HepG2 (cell line): ENCODE measurements around the gene MAP3K4. TPM values are rescaled to one million over a fixed set of nuclear protein-coding genes. Genes with fewer than 3 reads are reported as not detected.

Experiments used
- EP300 ChIP-seq, 3 experiments: sonication (generic) in 1 of 3; formaldehyde crosslinking in 1 of 3; IDR thresholded peaks; 2 replicates each; pipeline versions ENCODE4 v1.5.1 to v1.6.1; 2011 to 2020; ENCODE audit warnings: low read depth in 2 of 3, low read length in 2 of 3, borderline replicate concordance in 1 of 3, improper control_type of control experiment in 1 of 3, mild to moderate bottlenecking in 1 of 3, missing genetic modification reagents in 1 of 3, moderate library complexity in 1 of 3
- JUNB ChIP-seq: sonication (generic); formaldehyde crosslinking; IDR thresholded peaks from 2 replicates; pipeline ENCODE4 v1.8.0; 2022; ENCODE audit warnings: missing genetic modification reagents, mild to moderate bottlenecking, borderline replicate concordance
- KDM3A ChIP-seq: IDR thresholded peaks from 2 replicates; pipeline ENCODE4 v1.6.1; 2018; ENCODE audit warnings: low read depth, missing compliant biosample characterization
- SCMH1 ChIP-seq: sonication (generic); formaldehyde crosslinking; IDR thresholded peaks from 2 replicates; pipeline ENCODE4 v1.9.0; 2021; ENCODE audit warnings: missing genetic modification reagents, mild to moderate bottlenecking, borderline replicate concordance
- ZFP82 ChIP-seq: sonication (generic); formaldehyde crosslinking; IDR thresholded peaks from 2 replicates; pipeline ENCODE4 v1.5.1; 2020; ENCODE audit warnings: mild to moderate bottlenecking, missing genetic modification reagents, borderline replicate concordance
- ZNF468 ChIP-seq: sonication (generic); formaldehyde crosslinking; IDR thresholded peaks from 2 replicates; pipeline ENCODE4 v1.8.0; 2022; ENCODE audit warnings: mild to moderate bottlenecking, moderate library complexity, missing genetic modification reagents
- ZNF660 ChIP-seq: sonication (generic); formaldehyde crosslinking; IDR thresholded peaks from 2 replicates; pipeline ENCODE4 v1.5.1; 2020; ENCODE audit warnings: mild to moderate bottlenecking, low read depth, missing genetic modification reagents, borderline replicate concordance
- ZNF7 ChIP-seq: IDR thresholded peaks from 2 replicates; pipeline ENCODE4 v1.6.1; 2016; ENCODE audit warnings: missing biosample characterization, missing genetic modification reagents
- ZNF891 ChIP-seq: sonication (generic); formaldehyde crosslinking; IDR thresholded peaks from 2 replicates; pipeline ENCODE4 v1.5.0; 2020; ENCODE audit warnings: mild to moderate bottlenecking, missing genetic modification reagents
- polyA plus RNA-seq, 8 experiments: library from polyadenylated mRNA; depleted of rRNA in 3 of 8; stranded (reverse) in 7 of 8; unstranded in 1 of 8; fragments of >200 nt; fragmentation: Illumina TruSeq in 4 of 8; extraction: Trizol in 4 of 8; gene quantifications; 2 replicates each; pipeline versions ENCODE4 v1.2.1 to v1.2.3, GENCODE V29; 2011 to 2016; ENCODE audit warnings: low read depth in 4 of 8, missing spikeins in 1 of 8, mixed read lengths in 1 of 8; ENCODE audit not compliant: insufficient read depth in 1 of 8
- total RNA-seq, 5 experiments: library from RNA; depleted of rRNA; stranded (reverse); fragments of >200 nt; fragmentation: Illumina TruSeq; extraction: Trizol; gene quantifications; 2 replicates each; pipeline ENCODE4 v1.2.3, GENCODE V29; 2016; ENCODE audit warnings: low read depth in 1 of 5
- TF ChIP-seq, protein P1 (sequence below): sonication (generic); formaldehyde crosslinking; IDR thresholded peaks from 2 replicates; pipeline ENCODE4 v1.4.0; 2020; ENCODE audit warnings: missing genetic modification reagents
- TF ChIP-seq, protein P2 (sequence below): sonication (generic); formaldehyde crosslinking; IDR thresholded peaks from 2 replicates; pipeline ENCODE4 v1.8.0; 2022; ENCODE audit warnings: missing genetic modification reagents, mild to moderate bottlenecking, inconsistent platforms, borderline replicate concordance
- TF ChIP-seq, protein P3 (sequence below): sonication (generic); formaldehyde crosslinking; IDR thresholded peaks from 2 replicates; pipeline ENCODE4 v1.8.0; 2022; ENCODE audit warnings: mild to moderate bottlenecking, missing genetic modification reagents, moderate library complexity
- TF ChIP-seq, protein P4 (sequence below): sonication (generic); formaldehyde crosslinking; IDR thresholded peaks from 2 replicates; pipeline ENCODE4 v1.4.0; 2020; ENCODE audit warnings: low read depth, missing genetic modification reagents
- TF ChIP-seq, protein P5 (sequence below): sonication (generic); formaldehyde crosslinking; IDR thresholded peaks from 2 replicates; pipeline ENCODE4 v1.8.0; 2022; ENCODE audit warnings: missing genetic modification reagents, low read depth, mild to moderate bottlenecking, borderline replicate concordance
- TF ChIP-seq, protein P6 (sequence below): IDR thresholded peaks from 2 replicates; pipeline ENCODE4 v1.6.1; 2016; ENCODE audit warnings: missing biosample characterization, missing genetic modification reagents, low read depth

MAP3K4 gene
- total and polyA plus RNA-seq, 2 of the 13 experiments (the other 11 are each of a cell fraction or from before 2014, with no cell fraction given) = 12.9 to 33.6 TPM

DNA sequence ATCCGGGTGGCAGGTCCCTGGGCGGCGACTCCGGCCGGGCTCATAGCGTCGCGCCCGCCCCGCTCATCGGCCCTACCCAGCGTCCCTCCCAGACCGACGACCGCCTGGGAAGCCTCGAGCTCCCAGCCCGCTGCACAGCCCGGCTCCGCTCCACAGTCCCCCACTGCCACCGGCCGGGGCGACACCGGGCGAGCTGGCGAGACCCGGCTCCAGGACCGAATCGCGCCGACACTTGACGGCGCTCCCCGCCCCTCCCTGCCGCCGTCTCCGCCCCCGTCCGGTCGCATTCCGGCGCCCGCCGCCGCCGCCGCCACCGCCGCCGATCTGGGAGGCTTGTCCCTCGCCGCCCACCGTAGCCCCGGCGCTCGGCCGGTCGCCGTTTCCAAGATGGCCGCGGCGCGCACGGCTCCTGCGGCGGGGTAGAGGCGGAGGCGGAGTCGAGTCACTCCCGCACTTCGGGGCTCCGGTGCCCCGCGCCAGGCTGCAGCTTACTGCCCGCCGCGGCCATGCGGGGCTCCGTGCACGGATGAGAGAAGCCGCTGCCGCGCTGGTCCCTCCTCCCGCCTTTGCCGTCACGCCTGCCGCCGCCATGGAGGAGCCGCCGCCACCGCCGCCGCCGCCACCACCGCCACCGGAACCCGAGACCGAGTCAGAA is at the start of gene MAP3K4 (continued):
- TF ChIP-seq, protein P1, sequence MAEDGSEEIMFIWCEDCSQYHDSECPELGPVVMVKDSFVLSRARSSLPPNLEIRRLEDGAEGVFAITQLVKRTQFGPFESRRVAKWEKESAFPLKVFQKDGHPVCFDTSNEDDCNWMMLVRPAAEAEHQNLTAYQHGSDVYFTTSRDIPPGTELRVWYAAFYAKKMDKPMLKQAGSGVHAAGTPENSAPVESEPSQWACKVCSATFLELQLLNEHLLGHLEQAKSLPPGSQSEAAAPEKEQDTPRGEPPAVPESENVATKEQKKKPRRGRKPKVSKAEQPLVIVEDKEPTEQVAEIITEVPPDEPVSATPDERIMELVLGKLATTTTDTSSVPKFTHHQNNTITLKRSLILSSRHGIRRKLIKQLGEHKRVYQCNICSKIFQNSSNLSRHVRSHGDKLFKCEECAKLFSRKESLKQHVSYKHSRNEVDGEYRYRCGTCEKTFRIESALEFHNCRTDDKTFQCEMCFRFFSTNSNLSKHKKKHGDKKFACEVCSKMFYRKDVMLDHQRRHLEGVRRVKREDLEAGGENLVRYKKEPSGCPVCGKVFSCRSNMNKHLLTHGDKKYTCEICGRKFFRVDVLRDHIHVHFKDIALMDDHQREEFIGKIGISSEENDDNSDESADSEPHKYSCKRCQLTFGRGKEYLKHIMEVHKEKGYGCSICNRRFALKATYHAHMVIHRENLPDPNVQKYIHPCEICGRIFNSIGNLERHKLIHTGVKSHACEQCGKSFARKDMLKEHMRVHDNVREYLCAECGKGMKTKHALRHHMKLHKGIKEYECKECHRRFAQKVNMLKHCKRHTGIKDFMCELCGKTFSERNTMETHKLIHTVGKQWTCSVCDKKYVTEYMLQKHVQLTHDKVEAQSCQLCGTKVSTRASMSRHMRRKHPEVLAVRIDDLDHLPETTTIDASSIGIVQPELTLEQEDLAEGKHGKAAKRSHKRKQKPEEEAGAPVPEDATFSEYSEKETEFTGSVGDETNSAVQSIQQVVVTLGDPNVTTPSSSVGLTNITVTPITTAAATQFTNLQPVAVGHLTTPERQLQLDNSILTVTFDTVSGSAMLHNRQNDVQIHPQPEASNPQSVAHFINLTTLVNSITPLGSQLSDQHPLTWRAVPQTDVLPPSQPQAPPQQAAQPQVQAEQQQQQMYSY (CRISPR knock-in tag) = peak; percentile 74
- TF ChIP-seq, protein P2, sequence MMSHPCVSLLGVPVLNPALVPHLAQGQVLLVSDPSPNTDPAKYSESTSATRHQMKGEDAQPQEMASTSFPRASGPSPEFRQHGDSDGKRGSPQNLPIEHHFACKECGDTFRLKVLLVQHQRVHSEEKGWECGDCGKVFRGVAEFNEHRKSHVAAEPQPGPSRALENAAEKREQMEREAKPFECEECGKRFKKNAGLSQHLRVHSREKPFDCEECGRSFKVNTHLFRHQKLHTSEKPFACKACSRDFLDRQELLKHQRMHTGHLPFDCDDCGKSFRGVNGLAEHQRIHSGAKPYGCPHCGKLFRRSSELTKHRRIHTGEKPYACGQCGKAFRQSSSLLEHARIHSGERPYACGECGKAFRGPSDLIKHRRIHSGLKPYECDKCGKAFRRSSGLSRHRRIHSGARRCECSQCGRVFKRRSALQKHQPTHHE = peak; percentile 69
- no peak for TF ChIP-seq ZNF660 (CRISPR knock-in tag)
- TF ChIP-seq, protein P3, sequence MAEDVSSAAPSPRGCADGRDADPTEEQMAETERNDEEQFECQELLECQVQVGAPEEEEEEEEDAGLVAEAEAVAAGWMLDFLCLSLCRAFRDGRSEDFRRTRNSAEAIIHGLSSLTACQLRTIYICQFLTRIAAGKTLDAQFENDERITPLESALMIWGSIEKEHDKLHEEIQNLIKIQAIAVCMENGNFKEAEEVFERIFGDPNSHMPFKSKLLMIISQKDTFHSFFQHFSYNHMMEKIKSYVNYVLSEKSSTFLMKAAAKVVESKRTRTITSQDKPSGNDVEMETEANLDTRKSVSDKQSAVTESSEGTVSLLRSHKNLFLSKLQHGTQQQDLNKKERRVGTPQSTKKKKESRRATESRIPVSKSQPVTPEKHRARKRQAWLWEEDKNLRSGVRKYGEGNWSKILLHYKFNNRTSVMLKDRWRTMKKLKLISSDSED = no peak
- peak; percentile 94 for TF ChIP-seq ZFP82
- peak; percentile 48 for TF ChIP-seq KDM3A
- TF ChIP-seq, protein P4, sequence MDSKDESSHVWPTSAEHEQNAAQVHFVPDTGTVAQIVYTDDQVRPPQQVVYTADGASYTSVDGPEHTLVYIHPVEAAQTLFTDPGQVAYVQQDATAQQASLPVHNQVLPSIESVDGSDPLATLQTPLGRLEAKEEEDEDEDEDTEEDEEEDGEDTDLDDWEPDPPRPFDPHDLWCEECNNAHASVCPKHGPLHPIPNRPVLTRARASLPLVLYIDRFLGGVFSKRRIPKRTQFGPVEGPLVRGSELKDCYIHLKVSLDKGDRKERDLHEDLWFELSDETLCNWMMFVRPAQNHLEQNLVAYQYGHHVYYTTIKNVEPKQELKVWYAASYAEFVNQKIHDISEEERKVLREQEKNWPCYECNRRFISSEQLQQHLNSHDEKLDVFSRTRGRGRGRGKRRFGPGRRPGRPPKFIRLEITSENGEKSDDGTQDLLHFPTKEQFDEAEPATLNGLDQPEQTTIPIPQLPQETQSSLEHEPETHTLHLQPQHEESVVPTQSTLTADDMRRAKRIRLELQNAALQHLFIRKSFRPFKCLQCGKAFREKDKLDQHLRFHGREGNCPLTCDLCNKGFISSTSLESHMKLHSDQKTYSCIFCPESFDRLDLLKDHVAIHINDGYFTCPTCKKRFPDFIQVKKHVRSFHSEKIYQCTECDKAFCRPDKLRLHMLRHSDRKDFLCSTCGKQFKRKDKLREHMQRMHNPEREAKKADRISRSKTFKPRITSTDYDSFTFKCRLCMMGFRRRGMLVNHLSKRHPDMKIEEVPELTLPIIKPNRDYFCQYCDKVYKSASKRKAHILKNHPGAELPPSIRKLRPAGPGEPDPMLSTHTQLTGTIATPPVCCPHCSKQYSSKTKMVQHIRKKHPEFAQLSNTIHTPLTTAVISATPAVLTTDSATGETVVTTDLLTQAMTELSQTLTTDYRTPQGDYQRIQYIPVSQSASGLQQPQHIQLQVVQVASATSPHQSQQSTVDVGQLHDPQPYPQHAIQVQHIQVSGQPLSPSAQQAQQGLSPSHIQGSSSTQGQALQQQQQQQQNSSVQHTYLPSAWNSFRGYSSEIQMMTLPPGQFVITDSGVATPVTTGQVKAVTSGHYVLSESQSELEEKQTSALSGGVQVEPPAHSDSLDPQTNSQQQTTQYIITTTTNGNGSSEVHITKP (CRISPR knock-in tag) = no peak
- TF ChIP-seq ZNF891 (CRISPR knock-in tag) = peak; percentile 51; the same call in 1 of the 2 replicates
- TF ChIP-seq JUNB = no peak
- TF ChIP-seq, protein P5, sequence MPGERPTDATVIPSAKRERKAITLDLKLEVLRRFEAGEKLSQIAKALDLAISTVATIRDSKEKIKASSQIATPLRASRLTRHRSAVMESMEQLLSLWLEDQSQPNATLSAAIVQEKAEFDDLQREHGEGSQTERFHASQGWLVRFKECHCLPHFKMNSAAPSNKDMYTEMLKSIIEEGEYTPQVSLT (CRISPR knock-in tag) = no peak; the same call in 1 of the 2 replicates
- TF ChIP-seq SCMH1 (CRISPR knock-in tag) = no peak
- TF ChIP-seq EP300 (IDR thresholded peaks at IDR 0.05; ENCODE audit: low read depth in 2 of 2, low read length in 2 of 2) = no peak
- no peak for TF ChIP-seq EP300 (CRISPR knock-in tag; IDR thresholded peaks at IDR 0.05; ENCODE audit: borderline replicate concordance)
- TF ChIP-seq, protein P6, sequence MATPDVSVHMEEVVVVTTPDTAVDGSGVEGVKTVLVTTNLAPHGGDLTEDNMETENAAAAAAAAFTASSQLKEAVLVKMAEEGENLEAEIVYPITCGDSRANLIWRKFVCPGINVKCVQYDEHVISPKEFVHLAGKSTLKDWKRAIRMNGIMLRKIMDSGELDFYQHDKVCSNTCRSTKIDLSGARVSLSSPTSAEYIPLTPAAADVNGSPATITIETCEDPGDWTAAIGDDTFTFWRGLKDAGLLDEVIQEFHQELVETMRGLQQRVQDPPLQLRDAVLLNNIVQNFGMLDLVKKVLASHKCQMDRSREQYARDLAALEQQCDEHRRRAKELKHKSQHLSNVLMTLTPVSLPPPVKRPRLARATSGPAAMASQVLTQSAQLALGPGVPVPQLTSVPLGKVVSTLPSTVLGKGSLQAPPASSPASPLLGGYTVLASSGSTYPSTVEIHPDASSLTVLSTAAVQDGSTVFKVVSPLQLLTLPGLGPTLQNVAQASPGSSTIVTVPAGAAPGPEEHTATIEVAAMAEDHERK = 0 out of 2 replicates have a peak, but pooled peaks have one; percentile 26
- TF ChIP-seq ZNF7 = no peak
- peak; percentile 84; the same call in 1 of the 2 replicates for TF ChIP-seq ZNF468 (CRISPR knock-in tag)
